ENCODE results near the gene GUCY2D.
A peak's percentile ranks its signal among the peaks of the same experiment; 100 is the strongest.

DNA sequence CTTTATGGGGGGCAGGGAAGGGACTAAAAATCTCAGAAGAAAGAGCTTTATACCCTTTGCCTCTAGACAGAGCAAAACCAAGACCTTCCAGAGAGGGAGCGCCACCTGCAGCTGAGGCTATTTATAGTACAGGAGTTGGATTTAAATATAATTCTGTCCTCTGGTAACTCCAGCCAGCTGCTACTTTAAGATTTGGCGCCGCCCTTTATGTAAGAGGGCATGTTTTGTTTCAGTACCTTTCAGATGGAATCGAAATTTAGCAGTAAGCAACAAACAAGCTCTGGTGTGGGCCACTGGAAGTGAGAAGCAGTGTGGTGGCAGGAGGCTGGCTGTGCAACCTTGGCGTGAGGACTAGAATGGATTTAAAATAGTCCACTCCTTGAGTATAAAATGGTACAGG is 5.2 kb upstream of the GUCY2D start:
- TF ChIP-seq, protein P1, sequence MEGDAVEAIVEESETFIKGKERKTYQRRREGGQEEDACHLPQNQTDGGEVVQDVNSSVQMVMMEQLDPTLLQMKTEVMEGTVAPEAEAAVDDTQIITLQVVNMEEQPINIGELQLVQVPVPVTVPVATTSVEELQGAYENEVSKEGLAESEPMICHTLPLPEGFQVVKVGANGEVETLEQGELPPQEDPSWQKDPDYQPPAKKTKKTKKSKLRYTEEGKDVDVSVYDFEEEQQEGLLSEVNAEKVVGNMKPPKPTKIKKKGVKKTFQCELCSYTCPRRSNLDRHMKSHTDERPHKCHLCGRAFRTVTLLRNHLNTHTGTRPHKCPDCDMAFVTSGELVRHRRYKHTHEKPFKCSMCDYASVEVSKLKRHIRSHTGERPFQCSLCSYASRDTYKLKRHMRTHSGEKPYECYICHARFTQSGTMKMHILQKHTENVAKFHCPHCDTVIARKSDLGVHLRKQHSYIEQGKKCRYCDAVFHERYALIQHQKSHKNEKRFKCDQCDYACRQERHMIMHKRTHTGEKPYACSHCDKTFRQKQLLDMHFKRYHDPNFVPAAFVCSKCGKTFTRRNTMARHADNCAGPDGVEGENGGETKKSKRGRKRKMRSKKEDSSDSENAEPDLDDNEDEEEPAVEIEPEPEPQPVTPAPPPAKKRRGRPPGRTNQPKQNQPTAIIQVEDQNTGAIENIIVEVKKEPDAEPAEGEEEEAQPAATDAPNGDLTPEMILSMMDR (IDR thresholded peaks at IDR 0.05): peak in 3 of 6 experiments; percentile 9 to 19 (median 11)
- TF ChIP-seq POLR2A (IDR thresholded peaks at IDR 0.05): no peak

All from upper lobe of left lung (tissue), 4 donors.